Daoy (cell line): ENCODE results near the gene PTPRO. TPM values are rescaled to one million over a fixed set of nuclear protein-coding genes. Genes with fewer than 3 reads are reported as not detected.

Experiments used
- DNase-seq: peaks from one replicate; pipeline ENCODE4 v3.0.0-alpha.2; 2015; ENCODE audit warnings: low read depth
- total RNA-seq: library from RNA; depleted of rRNA; stranded (reverse); fragments of >200 nt; shearing (Covaris generic); gene quantifications from 2 replicates; pipeline ENCODE4 v1.2.3, GENCODE V29; 2014; rRNA removed

The PTPRO gene
- total RNA-seq, 1 experiment from 2014 or later, result 3.0 TPM

- DNase-seq, result no peak
Measured at GRCh38 chr12:15644700-15645099, 322.4 kb downstream of the PTPRO start.

GRCh38 chr12:15646581-15646980, 324.3 kb downstream of the PTPRO start:
- DNase-seq, result no peak

Other genes with a start within 250 kb of the PTPRO start
- gene RERG, start 101.1 kb upstream of the PTPRO start, total RNA-seq, result 0.40 TPM in 1 of 2 replicates, not detected in the other